HepG2 (cell line): ENCODE results near the gene CLDN19. TPM values are rescaled to one million over a fixed set of nuclear protein-coding genes. Genes with fewer than 3 reads are reported as not detected.

Experiments
- ATAC-seq: fragments of 200-7000 bp; cut with Tn5 transposase; 3 replicates; pipeline ENCODE4 v1.9.1; 2020; ENCODE audit warnings: mild to moderate bottlenecking, moderate library complexity
- BruUV-seq: library from RNA; stranded (reverse); fragments of 400-500 nt; replicated peaks from 2 replicates; lab custom pipeline; 2021; lab: Mats Ljungman, UMichigan
- CTCF ChIA-PET: fragments of 300-600 bp; formaldehyde crosslinking; extraction: SDS; loops from one replicate; lab custom pipeline; 2021; ENCODE audit warnings: low total read pairs, inconsistent platforms, low intra/inter-chr PET ratio; lab: Yijun Ruan, JAX
- POLR2A ChIA-PET: fragments of 350-600 bp; sonication (Branson Sonifier 250); formaldehyde crosslinking; loops from one replicate; lab custom pipeline; 2020; ENCODE audit warnings: antibody characterized with exemption, inconsistent platforms; lab: Yijun Ruan, JAX
- DNase-seq: peaks from one replicate; pipeline ENCODE4 v3.0.0-alpha.2; 2015; ENCODE audit warnings: low spot score
- FAIRE-seq: peaks from 3 replicates; lab custom pipeline; 2011; peaks lifted over from hg19 to GRCh38; lab: Jason Lieb, UNC
- H2AFZ ChIP-seq: one replicate; pipeline ENCODE4 v1.6.1; 2011; ENCODE audit warnings: low read length, inconsistent platforms
- H3K27ac ChIP-seq: fragments of 300-600 bp; 3 replicates; pipeline ENCODE4 v1.8.0; 2011; ENCODE audit warnings: mixed run types, mild to moderate bottlenecking, mixed read lengths, low read length, inconsistent platforms; ENCODE audit not compliant: insufficient read depth; ENCODE audit errors: extremely low read length
- H3K27me3 ChIP-seq, 2 experiments: fragments of 200-600 bp in 1 of 2; 2 replicates in 1 of 2; 3 replicates in 1 of 2; pipeline versions ENCODE4 v1.6.0 to v1.8.0; 2011; ENCODE audit warnings: low read length in 2 of 2, mild to moderate bottlenecking in 2 of 2, moderate library complexity in 2 of 2, inconsistent platforms in 1 of 2; ENCODE audit not compliant: insufficient read depth in 2 of 2, control insufficient read depth in 1 of 2
- H3K36me3 ChIP-seq, 2 experiments: fragments of 200-600 bp in 1 of 2; replicated peaks in 1 of 2; 2 replicates in 1 of 2; 3 replicates in 1 of 2; pipeline versions ENCODE4 v1.5.1 to v1.8.0; 2011; ENCODE audit warnings: low read length in 2 of 2, inconsistent platforms in 1 of 2; ENCODE audit not compliant: insufficient read depth in 2 of 2, control insufficient read depth in 1 of 2
- H3K4me1 ChIP-seq: 2 replicates; pipeline ENCODE4 v1.5.1; 2012; ENCODE audit warnings: low read length, inconsistent platforms; ENCODE audit not compliant: insufficient read depth
- H3K4me2 ChIP-seq: 2 replicates; pipeline ENCODE4 v1.6.0; 2011; ENCODE audit warnings: low read depth, low read length, inconsistent platforms
- H3K4me3 ChIP-seq, 3 experiments: fragments of 200-600 bp in 1 of 3; sonication (generic), shearing (Covaris generic) in 1 of 3; replicated peaks in 1 of 3; 2 replicates each; pipeline ENCODE4 v1.5.1; 2011 to 2016; ENCODE audit warnings: low read length in 3 of 3, inconsistent platforms in 2 of 3, low read depth in 2 of 3, mild to moderate bottlenecking in 2 of 3, control low read depth in 1 of 3, mixed read lengths in 1 of 3; ENCODE audit not compliant: insufficient read depth in 1 of 3
- H3K79me2 ChIP-seq: one replicate; pipeline ENCODE4 v1.6.1; 2011; ENCODE audit warnings: low read length, inconsistent platforms; ENCODE audit not compliant: insufficient read depth
- H3K9ac ChIP-seq: 2 replicates; pipeline ENCODE4 v1.6.0; 2011; ENCODE audit warnings: mild to moderate bottlenecking, low read depth, low read length, inconsistent platforms; ENCODE audit not compliant: insufficient read depth
- H3K9me3 ChIP-seq: 2 replicates; pipeline ENCODE4 v1.5.1; 2012; ENCODE audit warnings: mild to moderate bottlenecking, low read length
- H4K20me1 ChIP-seq: 2 replicates; pipeline ENCODE4 v1.6.0; 2011; ENCODE audit warnings: inconsistent platforms, mild to moderate bottlenecking, low read length, moderate library complexity; ENCODE audit not compliant: insufficient read depth
- AKAP8 ChIP-seq: sonication (generic); formaldehyde crosslinking; IDR thresholded peaks from 2 replicates; pipeline ENCODE4 v1.5.1; 2020; ENCODE audit warnings: mild to moderate bottlenecking, missing genetic modification reagents
- HNRNPK ChIP-seq: fragments of 200-400 bp; formaldehyde crosslinking; IDR thresholded peaks from 2 replicates; pipeline ENCODE4 v1.6.1; 2018; ENCODE audit warnings: low read length, low read depth, moderate library complexity, mild to moderate bottlenecking; ENCODE audit not compliant: poor library complexity, severe bottlenecking
- ZNF644 ChIP-seq: IDR thresholded peaks from 2 replicates; pipeline ENCODE4 v1.6.1; 2016; ENCODE audit warnings: low read depth
- ZNF749 ChIP-seq: sonication (generic); formaldehyde crosslinking; IDR thresholded peaks from 2 replicates; pipeline ENCODE4 v1.8.0; 2022; ENCODE audit warnings: mild to moderate bottlenecking, missing genetic modification reagents, moderate library complexity, borderline replicate concordance
- WGBS: methylation state at CpG from one replicate; pipeline ENCODE4 v1.1.6; 2017; ENCODE audit warnings: low lambda C conversion rate; 5-methylcytosine and 5-hydroxymethylcytosine counted together
- in situ Hi-C: cut with HindIII; loops from 2 replicates; pipeline ENCODE4 v1.10.0; 2017; ENCODE audit warnings: low pct_unique_long_range_greater_than_20kb; ENCODE audit not compliant: extremely low pct_ligation_motif_present
- intact Hi-C: fragments of 100-400 bp; cut with micrococcal nuclease; formaldehyde crosslinking; loops from one replicate; pipeline ENCODE4 v1.10.0; 2022; ENCODE audit not compliant: unreplicated experiment
- polyA plus RNA-seq, 8 experiments: library from polyadenylated mRNA; depleted of rRNA in 3 of 8; stranded (reverse) in 7 of 8; unstranded in 1 of 8; fragments of >200 nt; fragmentation: Illumina TruSeq in 4 of 8; extraction: Trizol in 4 of 8; gene quantifications; 2 replicates each; pipeline versions ENCODE4 v1.2.1 to v1.2.3, GENCODE V29; 2011 to 2016; ENCODE audit warnings: low read depth in 4 of 8, missing spikeins in 1 of 8, mixed read lengths in 1 of 8; ENCODE audit not compliant: insufficient read depth in 1 of 8
- total RNA-seq, 5 experiments: library from RNA; depleted of rRNA; stranded (reverse); fragments of >200 nt; fragmentation: Illumina TruSeq; extraction: Trizol; gene quantifications; 2 replicates each; pipeline ENCODE4 v1.2.3, GENCODE V29; 2016; ENCODE audit warnings: low read depth in 1 of 5
- TF ChIP-seq, protein P1 (sequence below): sonication (generic); formaldehyde crosslinking; IDR thresholded peaks from 2 replicates; pipeline ENCODE4 v1.5.0; 2020; ENCODE audit warnings: mild to moderate bottlenecking, missing genetic modification reagents, moderate library complexity
- TF ChIP-seq, protein P2 (sequence below): sonication (generic); formaldehyde crosslinking; IDR thresholded peaks from 2 replicates; pipeline ENCODE4 v1.9.0; 2021; ENCODE audit warnings: missing genetic modification reagents, mild to moderate bottlenecking, borderline replicate concordance

The CLDN19 gene
- total and polyA plus RNA-seq, 2 of the 13 experiments (the other 11 are each of a cell fraction or from before 2014, with no cell fraction given), result 5.0 to 7.6 TPM

DNA sequence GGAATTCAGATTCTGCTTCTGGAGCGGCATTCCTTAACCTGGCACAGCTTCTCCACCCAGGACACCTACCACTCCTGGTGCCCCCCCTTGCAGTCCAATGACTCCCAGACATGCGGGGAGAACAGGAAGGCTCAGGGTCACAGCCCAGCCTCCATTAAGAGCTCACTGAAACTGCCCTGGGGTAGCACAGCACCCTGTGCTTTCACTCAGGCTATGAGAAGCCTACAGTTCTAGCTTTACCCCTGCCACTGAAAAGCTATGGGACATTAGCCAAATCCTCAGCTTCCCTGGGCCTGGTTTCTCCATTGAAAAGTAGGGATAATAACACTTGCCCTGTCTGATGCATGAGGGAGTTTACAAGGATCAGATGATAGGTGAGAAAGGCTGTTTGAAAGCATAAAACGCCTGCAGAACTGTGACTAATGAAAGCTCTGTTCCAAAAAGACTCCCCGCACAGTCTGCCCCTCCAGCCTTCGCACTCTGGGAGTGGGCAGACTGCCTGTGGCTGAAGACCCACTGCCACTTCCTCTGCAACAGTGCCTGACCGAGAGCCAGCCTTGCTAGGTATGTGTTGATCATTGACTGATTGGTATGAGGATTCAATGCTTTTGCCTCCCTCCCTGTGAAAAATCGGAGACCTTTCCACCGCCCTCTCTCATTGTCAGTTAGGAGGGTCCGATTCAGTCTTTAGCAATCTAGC, 2.7 kb upstream of the CLDN19 start:
- no peaks in the 10 kb centered on the region for H3K27me3 ChIP-seq
- H4K20me1 ChIP-seq, result no peaks in the 10 kb centered on the region
- no peak overlapping the region for H3K27ac ChIP-seq
- no peak for FAIRE-seq
- H2AFZ ChIP-seq, result no peak overlapping the region
- no peaks in the 10 kb centered on the region for H3K9me3 ChIP-seq
- no peak for TF ChIP-seq AKAP8 (CRISPR knock-in tag)
- TF ChIP-seq, protein P1, sequence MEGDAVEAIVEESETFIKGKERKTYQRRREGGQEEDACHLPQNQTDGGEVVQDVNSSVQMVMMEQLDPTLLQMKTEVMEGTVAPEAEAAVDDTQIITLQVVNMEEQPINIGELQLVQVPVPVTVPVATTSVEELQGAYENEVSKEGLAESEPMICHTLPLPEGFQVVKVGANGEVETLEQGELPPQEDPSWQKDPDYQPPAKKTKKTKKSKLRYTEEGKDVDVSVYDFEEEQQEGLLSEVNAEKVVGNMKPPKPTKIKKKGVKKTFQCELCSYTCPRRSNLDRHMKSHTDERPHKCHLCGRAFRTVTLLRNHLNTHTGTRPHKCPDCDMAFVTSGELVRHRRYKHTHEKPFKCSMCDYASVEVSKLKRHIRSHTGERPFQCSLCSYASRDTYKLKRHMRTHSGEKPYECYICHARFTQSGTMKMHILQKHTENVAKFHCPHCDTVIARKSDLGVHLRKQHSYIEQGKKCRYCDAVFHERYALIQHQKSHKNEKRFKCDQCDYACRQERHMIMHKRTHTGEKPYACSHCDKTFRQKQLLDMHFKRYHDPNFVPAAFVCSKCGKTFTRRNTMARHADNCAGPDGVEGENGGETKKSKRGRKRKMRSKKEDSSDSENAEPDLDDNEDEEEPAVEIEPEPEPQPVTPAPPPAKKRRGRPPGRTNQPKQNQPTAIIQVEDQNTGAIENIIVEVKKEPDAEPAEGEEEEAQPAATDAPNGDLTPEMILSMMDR, result no peak
- TF ChIP-seq, all 625 proteins: peak for 0
- ChIA-PET POLR2A (interaction anchor here (0.9 to 1.3 kb wide), 2 partner anchors 24 to 61 kb away, joined by 3 to 4 read pairs; partner anchors contain the start of genes C1orf50, P3H1 and YBX1), CTCF (no interaction called here)
- H3K36me3 ChIP-seq, result peaks cover 5 to 18% of the 10 kb centered on the region in 2 experiments; a peak in 3 of 5 replicates
- H3K4me1 ChIP-seq, result peaks cover 56% of the 10 kb centered on the region
- no peak overlapping the region for H3K9ac ChIP-seq
- ATAC-seq (no peak), DNase-seq (no peak)
- no peaks in the 10 kb centered on the region for H3K79me2 ChIP-seq
- 71% methylated on average over 8 of the region's 9 CpGs for WGBS
- peak overlapping the region; percentile 49; the same call in 1 of the 2 replicates for H3K4me2 ChIP-seq
- in situ Hi-C loops, result loop anchor here (10.0 to 25.0 kb wide), 2 partner anchors 405 to 598 kb away; partner anchors contain the start of gene FOXJ3
- no TSS peak for BruUV-seq
- no peak overlapping the region for H3K4me3 ChIP-seq
- intact Hi-C loops, result loop anchor here (5.0 to 10.0 kb wide), 2 partner anchors 165 to 408 kb away; partner anchors contain the start of gene FOXJ3

DNA sequence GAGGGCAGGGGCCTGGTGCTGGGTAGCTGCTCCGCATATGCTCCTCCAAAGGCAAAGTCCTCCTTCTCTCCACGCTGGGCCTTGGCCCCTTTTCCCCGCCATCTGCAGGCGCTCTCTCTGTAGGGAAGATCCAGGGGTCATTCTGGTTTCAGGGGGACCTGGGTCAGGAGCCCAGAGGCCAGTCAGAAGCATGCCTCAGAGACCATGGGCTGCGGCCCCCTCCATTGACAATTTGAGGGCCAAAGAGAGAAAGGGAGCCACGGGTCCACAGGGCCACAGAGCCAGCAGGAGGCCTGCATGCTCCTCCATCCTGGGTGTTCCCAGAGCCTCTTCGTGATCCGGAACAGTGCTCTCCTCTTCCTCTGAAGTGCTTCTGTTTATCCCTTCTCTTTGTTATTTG, 2.1 kb upstream of the CLDN19 start:
- intact Hi-C loops, result loop anchor here (5.0 to 10.0 kb wide), 2 partner anchors 165 to 407 kb away; partner anchors contain the start of gene FOXJ3

More for the DNA sequence above, 2.1 kb upstream of the CLDN19 start:
- in situ Hi-C loops, result loop anchor here (10.0 to 25.0 kb wide), 2 partner anchors 405 to 597 kb away; partner anchors contain the start of gene FOXJ3
- Histone ChIP-seq H3K79me2 (no peaks in the 10 kb centered on the region), H3K27ac (no peak overlapping the region), H3K4me2 (peak overlapping the region; percentile 49; the same call in 1 of the 2 replicates), H3K27me3 (no peaks in the 10 kb centered on the region), H3K9ac (no peak overlapping the region), H3K4me3 (peak overlapping the region in 1 of 3 experiments; percentile 23; a peak in 1 of 6 replicates), H3K9me3 (no peaks in the 10 kb centered on the region), H4K20me1 (no peaks in the 10 kb centered on the region), H3K36me3 (peaks cover 5 to 12% of the 10 kb centered on the region in 2 experiments; a peak in 3 of 5 replicates), H2AFZ (no peak overlapping the region), H3K4me1 (peaks cover 56% of the 10 kb centered on the region)
- 26% methylated on average over 4 of the region's 8 CpGs for WGBS
- FAIRE-seq (no peak), ATAC-seq (no peak), DNase-seq (no peak)
- ChIA-PET CTCF (no interaction called here), POLR2A (interaction anchor here (0.9 to 3.6 kb wide), 2 partner anchors 25 kb away, joined by 3 to 28 read pairs; partner anchors contain the start of genes C1orf50 and P3H1)
- BruUV-seq, result no TSS peak
- TF ChIP-seq ZNF749 (CRISPR knock-in tag) (no peak), HNRNPK (no peak), ZNF644 (CRISPR knock-in tag) (no peak)
- TF ChIP-seq, protein P2, sequence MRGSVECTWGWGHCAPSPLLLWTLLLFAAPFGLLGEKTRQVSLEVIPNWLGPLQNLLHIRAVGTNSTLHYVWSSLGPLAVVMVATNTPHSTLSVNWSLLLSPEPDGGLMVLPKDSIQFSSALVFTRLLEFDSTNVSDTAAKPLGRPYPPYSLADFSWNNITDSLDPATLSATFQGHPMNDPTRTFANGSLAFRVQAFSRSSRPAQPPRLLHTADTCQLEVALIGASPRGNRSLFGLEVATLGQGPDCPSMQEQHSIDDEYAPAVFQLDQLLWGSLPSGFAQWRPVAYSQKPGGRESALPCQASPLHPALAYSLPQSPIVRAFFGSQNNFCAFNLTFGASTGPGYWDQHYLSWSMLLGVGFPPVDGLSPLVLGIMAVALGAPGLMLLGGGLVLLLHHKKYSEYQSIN (CRISPR knock-in tag), result no peak
